ENCODE measurements around the gene FKBP14.
A peak's percentile ranks its signal among the peaks of the same experiment; 100 is the strongest.

The FKBP14 gene, protein sequence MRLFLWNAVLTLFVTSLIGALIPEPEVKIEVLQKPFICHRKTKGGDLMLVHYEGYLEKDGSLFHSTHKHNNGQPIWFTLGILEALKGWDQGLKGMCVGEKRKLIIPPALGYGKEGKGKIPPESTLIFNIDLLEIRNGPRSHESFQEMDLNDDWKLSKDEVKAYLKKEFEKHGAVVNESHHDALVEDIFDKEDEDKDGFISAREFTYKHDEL

DNA sequence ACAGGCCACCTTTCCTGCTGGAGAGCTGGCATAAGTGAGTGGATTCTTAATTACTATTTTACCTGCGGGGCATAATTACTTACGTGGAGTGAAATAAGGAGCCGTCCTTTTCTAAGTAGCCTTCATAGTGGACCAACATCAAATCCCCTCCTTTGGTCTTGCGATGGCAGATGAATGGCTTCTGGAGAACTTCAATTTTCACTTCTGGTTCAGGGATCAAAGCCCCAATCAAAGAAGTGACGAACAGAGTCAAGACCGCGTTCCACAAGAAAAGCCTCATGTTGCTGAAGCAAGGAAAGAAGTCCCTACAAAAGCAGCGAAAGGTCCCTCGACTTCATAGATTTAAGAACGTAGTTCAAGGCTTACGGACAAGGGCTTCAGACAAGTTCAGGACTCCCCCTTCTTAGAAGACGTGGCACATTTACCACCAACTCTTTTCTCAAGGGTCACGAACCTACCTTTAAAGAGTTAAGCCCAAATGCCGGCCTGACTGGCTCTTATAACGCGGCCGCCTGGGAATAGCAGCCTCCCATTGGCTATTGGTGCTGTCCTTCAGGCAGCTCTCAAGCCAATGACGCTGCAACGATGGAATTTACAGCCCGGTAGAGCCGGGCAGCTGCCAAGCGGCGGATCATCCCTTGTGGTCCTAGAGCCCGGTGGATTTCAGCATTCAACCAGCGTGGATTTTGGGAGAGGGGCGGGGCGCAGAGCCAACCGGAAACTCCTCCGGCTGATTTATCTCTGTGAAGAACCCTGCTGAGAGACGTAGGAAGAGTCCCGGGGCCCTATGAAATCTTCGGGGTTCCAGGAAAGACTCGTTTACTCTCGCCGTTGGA is at the start of gene FKBP14:
FKBP14 (minus strand) TSS at position 474 of the 836 bp plus-strand sequence; CDS start at position 280, 194 bp downstream.
- DNase-seq, result peak; percentile 83

DNA sequence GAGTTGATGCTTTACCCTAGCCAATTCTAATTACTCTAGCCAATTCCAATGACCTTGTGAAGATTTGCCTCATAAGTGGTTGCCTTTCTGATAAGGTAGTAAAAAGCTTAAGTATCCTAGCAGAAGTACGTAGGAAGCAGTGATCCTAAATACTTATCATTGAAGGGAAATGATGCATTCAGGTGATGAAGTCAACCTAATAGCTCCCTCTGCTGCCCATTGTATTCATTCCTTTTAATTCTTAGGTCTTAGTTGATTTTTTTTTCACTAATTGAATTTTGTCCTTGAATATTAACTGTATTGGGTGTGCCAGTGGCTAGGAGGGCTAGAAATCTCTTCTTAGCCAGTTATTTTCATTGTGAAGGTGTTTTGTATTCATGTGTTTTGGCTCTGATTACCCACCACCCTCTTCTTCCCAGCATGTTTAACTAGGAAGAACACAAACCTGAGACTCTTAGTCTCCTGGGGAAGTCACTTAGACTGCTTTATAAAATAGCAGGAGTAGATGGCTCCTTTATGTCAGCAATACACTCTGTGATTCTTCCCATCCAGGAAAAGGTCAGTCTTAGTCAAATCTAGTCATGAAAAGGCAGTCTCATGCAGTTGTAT is 48.0 kb upstream of the FKBP14 start:
- no peak for DNase-seq

DNA sequence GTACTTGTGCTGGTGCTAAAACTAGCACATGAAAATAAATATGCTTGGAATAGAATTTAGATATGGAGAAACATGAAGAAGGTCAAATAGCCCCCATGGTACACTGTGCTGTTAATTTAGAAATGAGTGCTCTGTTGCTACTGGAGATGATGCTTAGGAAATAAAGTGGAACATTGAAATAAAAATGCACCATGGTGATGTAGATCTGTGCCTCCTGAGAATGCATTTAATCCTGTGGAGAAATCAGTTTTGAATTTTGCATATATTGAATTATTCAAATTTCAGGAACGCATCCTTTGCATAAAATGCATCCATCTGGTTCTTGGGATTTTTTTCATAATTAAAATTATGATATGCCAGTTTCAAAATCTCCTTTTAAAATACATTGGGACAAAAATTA is 46.2 kb upstream of the FKBP14 start:
- no peak for DNase-seq

DNA sequence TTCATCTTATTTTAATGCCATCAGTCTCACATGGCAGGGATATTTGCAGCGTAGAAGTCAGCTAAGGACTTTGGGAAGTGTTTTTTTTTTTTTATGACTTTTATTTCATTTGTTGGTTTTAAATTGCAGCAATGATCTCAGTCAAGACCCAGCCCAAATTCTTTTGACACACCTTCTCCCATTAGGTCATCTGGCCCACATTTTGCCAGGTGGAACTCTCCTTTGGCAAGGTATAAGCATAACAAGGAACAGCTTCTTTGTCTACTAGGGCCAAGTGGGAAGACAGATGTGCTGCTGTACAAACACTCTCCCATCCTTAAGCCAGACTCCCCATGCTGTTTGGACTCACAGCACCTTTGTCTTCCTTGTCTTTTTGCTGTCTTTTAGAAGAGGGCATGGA is 43.5 kb upstream of the FKBP14 start:
- DNase-seq, result no peak

DNA sequence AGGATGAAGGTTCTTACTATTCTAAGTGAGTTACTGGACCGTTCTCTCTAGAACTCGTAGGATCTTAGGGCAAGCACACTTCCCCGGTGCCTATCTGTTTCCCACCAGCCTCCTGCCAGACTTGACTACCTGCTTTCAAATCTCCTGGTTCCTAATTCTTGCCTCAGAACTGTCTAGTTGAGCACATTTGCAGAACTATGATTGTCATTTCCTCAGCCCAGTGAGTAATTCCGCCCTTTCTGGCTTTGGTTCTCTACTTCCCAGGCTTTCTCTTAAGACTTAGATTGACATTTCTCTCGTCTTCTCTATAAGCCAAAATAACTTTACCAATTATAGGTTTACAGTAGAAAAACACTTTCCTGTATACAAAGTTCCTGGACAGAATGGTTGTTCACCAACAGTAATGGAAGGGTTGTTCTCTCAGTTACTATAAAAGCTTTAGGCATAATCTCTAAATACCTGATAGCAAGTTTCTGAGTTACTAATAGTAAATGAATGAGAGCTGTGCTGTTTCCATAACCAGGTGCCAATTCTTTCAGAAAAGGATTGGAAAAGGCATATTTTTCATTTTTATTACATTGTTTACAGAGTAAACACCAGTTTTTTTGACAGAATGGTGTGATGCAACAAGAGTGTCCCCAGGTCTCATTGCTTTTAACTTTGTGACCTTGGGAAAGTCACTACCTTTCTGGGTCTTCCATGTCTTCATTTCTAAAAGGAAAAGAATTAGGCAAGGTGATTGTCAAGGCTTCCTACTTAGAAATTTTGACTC is 42.8 kb upstream of the FKBP14 start:
- no peak for DNase-seq

DNA sequence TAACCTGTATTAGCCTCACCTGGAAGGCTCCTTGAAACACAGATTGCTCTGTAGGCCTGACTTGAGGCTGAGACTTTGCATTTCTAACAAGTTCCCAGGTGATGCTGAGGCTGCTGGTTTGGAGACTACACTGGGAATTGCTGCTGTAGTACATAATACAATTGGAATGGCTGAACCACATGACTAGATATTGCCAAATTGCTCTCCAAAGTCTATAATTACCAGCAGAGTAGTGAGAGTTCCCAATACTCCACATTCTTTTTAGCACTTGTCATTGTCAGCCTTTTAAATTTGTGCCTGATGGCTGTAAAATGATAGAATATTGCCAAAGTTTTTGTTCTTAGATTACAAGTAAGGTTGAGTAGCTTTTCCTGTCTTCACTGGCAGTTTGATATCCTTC is 41.6 kb upstream of the FKBP14 start:
- DNase-seq, result no peak

DNA sequence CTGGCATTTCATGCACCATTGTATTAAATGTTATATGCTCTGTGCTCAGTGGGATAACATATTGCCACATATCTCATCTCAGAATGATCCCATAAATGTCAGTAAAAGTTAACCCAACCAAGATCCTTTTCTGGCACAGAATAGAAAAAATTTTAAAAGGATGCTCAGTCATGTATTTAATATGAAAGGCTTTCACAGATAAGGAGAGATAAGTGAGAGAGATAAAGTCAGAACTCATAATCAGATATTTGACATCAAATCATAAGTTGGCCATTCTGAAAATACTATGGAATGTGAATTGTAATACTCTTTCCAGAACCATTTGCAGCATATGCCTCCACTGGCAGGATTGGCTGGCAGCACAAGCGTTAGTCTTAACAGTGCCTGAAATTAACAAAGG is 40.2 kb upstream of the FKBP14 start:
- no peak for DNase-seq

DNA sequence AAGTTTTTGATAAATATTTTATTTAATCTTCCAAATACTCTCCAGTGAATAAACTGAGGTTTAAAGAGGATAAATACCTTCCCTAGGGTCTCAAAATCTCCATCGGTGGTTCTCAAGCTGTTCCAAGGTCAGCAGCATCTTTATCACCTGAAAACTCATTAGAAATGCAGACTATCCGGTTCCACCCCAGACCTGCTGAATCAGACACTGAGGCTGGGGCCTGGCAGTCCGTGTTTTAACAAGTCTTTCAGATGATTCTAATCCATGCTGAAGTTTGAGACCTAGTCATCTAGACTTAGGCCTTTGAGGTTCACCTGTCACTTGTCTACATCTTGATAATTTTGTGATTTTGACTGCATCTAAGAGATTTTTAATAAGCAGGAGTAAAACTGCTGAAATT is 39.2 kb upstream of the FKBP14 start:
- DNase-seq, result no peak

DNA sequence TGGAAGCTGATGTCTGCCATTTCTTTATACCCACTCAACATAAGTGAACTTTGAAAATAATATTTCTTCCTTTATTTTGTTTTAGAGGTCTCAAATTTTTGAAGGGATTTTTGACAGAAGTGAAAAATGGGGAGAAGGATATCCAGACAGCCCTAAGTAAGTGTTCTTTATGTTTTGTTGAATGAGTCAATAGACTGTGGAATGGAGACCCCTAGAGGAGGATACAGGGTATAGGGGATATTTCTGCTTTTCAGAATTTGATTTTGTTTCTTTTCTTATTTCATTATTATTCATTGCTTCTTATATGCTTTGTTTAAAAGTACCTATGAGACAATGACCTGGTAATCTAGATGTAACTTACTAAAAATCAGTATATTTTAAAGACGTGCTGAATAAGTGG is 36.1 kb upstream of the FKBP14 start:
- DNase-seq, result no peak

DNA sequence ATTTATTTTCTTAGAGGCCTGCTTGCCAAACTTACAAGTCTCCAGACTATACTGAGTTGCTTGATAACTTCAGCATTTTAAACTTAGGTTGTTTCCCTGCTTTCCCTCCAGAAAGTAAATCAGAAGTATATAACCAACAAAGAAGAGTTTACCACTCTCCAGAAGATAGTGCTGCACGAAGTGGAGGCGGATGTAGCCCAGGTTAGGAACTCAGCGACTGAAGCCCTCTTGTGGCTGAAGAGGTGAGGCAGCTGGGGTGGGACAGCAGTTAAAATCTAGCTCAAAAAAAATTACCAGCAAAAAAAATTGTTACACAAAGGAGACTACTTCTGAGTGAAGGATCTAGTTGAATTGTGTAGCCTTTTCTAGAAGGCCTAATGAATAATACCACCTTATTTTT is 35.3 kb upstream of the FKBP14 start:
- peak; percentile 43 for DNase-seq

DNA sequence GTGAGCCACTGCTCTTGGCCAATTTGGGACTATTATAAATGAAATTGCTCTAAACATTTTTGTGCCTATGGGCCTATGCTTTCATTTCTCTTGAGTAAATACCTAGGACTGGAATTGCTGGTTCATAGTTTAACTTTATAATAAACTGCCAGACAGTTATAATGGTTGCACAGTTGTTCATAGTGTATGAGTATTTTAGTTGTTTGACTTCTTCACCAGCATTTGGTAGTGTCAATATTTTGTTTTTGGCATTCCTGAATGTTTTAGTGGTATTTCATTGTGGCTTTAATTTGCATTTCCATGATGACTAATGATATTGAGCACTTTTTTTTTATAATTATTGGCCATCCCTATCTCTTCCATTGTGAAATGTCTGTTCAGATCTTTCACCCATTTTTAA is 31.2 kb upstream of the FKBP14 start:
- DNase-seq, result no peak

DNA sequence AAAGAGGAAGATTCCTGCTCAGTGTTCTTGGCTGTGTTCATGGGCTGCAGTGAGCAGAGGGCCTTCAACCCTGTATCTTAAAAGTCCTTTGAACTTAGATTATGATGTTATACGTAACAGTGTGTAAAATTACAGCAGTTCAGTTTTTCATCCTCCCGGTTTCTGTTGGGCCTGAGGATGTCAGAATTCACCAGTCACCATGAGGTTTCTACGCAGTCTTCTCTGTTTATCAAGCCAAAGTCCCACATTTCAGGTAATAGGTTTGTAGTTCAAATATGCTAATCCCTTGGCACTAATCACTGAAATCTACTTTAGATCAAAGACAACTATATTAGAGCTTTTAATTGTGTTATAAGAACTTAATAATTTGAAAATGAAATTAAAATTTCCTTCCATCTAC is 26.6 kb upstream of the FKBP14 start:
- no peak for DNase-seq

DNA sequence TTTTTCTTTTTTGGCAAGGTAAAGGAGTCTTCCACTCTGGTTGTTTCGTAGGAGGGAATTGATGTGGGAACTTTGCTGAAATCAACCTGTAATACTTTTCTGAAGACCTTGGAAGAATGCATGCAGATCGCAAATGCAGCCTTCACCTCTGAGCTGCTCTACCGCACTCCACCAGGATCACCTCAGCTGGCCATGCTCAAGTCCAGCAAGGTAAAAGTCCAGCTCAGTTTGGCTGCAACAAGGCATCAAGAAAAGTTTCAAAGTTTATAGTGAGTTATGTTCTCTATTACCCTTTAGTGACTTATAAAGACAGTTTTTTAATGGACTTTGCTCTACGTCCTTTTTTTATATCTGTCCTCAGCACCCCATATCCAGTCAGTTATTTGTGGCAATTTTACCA is 22.7 kb upstream of the FKBP14 start:
- no peak for DNase-seq

DNA sequence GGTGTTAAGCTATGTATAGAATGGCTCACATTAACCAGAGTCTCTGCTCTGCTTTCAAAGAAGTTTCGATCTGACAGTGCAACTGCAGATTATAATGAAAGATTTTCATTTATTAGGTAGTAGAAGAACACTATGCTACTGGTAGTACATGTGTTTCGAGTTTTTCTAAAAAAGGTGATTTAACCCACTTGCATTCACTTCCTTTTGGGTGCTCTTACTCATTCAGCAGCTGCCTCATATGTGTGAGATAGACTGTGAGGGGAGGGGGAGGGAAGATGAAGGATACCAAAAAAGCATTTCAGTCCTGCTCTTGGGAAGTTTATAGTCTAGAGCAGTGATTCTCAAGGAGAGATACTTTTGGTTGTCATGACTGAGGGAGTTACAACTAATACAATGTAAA is 22.1 kb upstream of the FKBP14 start:
- DNase-seq, result no peak

DNA sequence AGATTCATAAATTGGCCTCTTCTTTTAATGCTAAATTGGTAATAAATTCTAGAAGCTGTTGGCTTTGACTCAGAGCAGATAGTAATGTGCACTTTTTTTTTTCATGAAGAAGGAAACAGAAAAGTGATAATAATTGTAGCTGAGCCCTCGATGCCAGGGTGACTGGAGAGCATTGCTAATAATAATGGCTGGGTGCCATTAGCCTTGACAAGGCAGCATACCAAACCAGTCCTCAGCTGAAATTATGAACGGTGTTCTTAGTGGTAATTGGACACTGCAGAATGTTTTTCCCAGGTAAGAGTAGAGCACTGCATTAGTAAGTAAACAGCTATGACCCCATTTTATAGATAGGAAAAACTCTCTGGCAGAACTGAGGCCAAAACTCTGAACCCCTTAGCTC is 20.6 kb upstream of the FKBP14 start:
- no peak for DNase-seq

DNA sequence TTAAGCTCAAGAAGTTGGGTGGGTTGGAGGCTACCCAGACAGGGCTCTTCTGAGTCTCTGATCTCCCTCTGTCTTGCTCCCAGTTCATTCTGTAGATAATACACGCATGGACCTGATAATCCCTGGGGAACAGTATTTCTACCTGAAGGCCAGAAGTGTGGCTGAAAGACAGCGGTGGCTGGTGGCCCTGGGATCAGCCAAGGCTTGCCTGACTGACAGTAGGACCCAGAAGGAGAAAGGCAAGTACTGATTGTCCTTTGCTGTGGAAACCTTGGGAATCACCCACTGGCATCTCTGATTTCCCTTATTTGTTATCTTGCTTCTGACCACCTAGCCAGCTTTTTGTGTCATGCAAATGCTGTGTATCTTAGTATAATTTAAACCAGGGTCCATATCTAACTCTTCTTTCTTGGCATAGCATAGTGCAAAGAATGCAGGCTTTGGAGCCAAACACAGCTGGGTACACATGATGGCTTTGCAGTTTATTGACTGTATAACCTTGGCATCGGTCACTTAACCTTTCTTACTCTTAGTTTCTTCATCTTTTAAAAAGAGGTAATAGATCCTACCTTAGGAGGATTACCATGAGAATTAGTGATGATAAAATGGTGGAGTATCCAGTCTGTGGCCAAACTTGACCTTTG is 19.7 kb upstream of the FKBP14 start:
- no peak for DNase-seq

DNA sequence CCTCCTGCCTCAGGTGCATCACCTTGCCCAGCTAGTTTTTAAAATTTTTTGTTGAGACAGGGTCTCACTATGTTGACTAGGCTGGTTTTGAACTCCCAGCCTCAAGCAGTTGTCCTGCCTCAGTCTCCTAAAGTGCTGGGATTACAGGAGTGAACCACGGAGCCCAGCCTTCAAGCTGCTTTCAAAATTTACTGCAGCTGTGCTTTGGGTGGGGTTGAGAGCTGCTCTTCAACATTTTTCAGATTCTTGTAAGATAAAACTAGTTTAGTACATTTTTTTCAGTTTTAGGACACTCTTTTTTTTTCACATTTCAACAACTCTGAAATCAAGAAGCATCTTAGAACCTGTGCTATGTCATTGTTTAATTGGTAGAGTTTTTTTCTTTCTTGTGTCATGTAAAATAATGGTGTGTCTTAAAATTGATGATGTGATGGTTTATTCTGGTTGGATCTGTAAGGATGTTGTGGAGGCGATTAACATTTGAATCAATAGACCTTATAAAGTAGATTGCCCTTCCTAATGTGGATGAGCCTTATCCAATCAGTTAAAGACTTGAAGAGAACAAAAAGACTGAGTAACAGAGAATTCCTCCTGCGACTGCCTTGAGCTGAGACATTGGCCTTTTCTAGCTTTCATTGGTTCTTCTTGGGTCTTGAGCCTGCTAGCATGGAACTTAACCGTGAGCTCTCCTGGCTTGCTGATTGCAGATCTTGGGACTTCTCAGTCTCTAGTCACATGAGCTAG is 15.2 kb upstream of the FKBP14 start:
- no peak for DNase-seq

DNA sequence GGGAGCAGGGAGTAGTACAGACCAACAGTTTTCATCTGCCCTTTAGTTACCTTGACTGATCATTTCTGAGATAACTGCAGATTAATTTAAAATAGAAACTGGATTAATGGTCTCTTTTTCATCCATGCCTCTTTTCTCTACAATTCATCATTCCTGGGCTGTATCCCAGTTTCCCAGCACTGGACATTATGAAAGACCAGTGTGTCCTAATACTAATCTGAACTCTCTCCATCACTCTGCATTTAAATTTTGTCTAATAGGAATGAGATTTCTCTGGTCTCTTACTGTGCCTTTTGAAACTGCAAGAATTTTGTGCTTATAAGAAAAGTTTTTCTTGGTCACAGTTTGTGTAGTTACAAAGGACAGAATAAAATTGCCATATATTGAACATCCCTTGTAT is 14.4 kb upstream of the FKBP14 start:
- no peak for DNase-seq

DNA sequence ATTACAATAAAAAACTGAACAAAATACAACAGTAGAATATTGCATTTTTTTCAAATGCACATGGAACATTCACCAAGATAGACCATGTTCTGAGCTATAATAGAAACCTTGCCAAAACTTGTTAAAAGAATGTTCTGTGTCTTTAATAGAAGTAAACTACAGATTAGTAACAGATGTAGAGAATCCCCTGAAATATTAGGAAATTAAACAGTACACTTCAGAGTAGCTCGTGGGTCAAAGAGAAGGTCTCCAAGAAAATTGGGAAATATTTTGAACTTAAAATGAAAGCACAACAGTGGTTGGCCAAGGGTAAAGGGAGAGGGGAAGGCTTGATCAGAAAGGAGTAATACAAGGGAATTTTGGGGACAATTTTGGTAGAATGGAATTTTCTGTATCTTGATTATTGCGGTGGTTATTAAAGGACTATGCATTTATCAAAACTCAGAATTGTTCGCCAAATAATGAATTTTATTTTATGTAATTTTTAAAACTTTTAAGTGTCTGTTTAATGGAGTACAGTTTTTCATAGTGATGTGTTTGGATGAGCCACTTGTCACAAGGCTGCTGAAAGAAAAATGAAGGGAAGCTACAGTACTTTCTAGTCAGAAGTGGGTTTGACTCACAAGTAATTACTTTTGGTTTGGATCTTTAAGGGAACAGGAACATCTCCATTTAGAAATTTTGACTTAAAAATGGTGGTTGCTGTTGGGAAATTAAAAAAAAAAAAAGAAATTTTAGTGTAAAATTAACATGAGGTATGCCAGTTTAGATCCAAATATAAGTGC is 11.9 kb upstream of the FKBP14 start:
- DNase-seq, result no peak

DNA sequence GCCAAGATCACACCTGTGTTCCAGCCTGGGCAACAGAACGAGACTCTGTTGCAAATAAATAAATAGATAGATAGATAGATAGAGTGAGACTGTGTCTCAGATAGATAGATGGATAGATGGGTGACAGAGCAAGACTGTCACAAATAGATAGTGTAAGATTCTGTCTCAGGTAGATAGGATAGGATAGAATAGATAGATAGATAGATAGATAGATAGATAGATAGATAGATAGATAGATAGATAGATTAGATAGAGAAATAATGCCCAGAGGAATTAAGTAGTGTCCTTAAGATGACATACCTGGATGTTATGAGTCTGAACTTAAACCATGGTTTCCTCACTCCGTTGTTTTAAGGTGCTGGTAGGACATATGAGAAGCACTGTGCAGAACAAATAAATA is 9.7 kb upstream of the FKBP14 start:
- DNase-seq, result no peak

DNA sequence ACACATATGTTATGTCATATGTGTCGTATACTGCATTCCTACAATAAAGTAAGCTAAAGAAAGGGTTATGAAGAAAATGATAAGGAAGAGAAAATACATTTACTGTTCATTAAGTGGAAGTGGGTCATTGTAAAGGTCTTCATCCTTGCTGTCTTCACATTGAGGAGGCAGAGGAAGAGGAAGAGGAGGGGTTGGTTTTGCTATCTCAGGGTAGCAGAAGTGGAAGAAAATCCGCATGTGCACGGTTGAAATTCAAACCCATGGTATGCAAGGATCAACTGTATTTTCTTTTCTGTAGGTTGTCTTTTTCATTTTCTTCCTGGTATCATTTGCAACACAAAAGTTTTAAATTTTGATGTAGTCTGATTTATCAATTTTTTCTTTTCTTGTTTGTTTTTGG is 8.0 kb upstream of the FKBP14 start:
- no peak for DNase-seq

All from activated T-cell treated with anti-CD3 and anti-CD28 coated beads, Interleukin-2, amount 50 U/mL, for 1 hour (primary cell).